Adrenal gland (tissue), 12 donors: ENCODE results near the gene UNC5A. TPM values are rescaled to one million over a fixed set of nuclear protein-coding genes. Genes with fewer than 3 reads are reported as not detected.

ENCODE experiments used
- DNase-seq, 7 donors: peaks; one replicate each; pipeline ENCODE4 v3.0.0-alpha.2; 2019 to 2020
- H3K27ac ChIP-seq, 5 donors: fragments of 200-600 bp; sonication (generic) in 4 of 5; 1 replicate in 3 of 5; 2 replicates in 2 of 5; pipeline versions ENCODE4 v1.5.1 to v1.8.0; 2016 to 2020; ENCODE audit warnings: mild to moderate bottlenecking in 1 of 5
- H3K27me3 ChIP-seq: fragments of 200-600 bp; 2 replicates; pipeline ENCODE4 v1.8.0; 2021
- H3K36me3 ChIP-seq, 2 donors: fragments of 200-600 bp; replicated peaks in 1 of 2; 1 replicate in 1 of 2; 2 replicates in 1 of 2; pipeline versions ENCODE4 v1.5.1 to v1.8.0; 2018 to 2022
- H3K4me1 ChIP-seq, 2 donors: fragments of 200-600 bp; replicated peaks in 1 of 2; 1 replicate in 1 of 2; 2 replicates in 1 of 2; pipeline versions ENCODE4 v1.5.1 to v1.8.0; 2018 to 2021
- H3K4me3 ChIP-seq, 4 donors: fragments of 200-600 bp; sonication (generic) in 3 of 4; one replicate each; pipeline ENCODE4 v1.5.1; 2016 to 2018
- H3K9me3 ChIP-seq, 3 donors: fragments of 200-600 bp; sonication (generic) in 1 of 3; replicated peaks in 1 of 3; 1 replicate in 2 of 3; 2 replicates in 1 of 3; pipeline versions ENCODE4 v1.5.1 to v1.8.0; 2016 to 2021
- CTCF ChIP-seq, 6 experiments: fragments of 450-650 bp in 4 of 6; fragments of 200-600 bp in 2 of 6; sonication (generic) in 1 of 6; IDR thresholded peaks; 1 replicate in 5 of 6; 2 replicates in 1 of 6; pipeline versions ENCODE4 v1.5.1 to v1.8.0; 2016 to 2021; ENCODE audit warnings: antibody characterized with exemption in 6 of 6, mild to moderate bottlenecking in 2 of 6, moderate library complexity in 1 of 6
- POLR2A ChIP-seq, 2 donors: fragments of 450-650 bp; IDR thresholded peaks; one replicate each; pipeline ENCODE4 v1.6.1; 2017; ENCODE audit warnings: antibody characterized with exemption in 2 of 2, mild to moderate bottlenecking in 2 of 2, moderate library complexity in 1 of 2
- WGBS, 4 donors: extraction: QIAGEN DNeasy Blood & Tissue Kit in 2 of 4; methylation state at CpG; one replicate each; pipeline versions ENCODE4 v1.1.5 to v1.1.7; 2013 to 2017; 5-methylcytosine and 5-hydroxymethylcytosine counted together
- intact Hi-C, 2 donors: fragments of 100-400 bp; cut with DNase I; formaldehyde crosslinking; loops; one replicate each; pipeline versions ENCODE4 v1.14.1 to v1.15.0; 2022 to 2023
- polyA plus RNA-seq, 3 donors: library from polyadenylated mRNA; stranded (reverse); fragments of 200-250 nt in 2 of 3; fragments of 350-450 nt in 1 of 3; fragmentation: Illumina TruSeq in 1 of 3; extraction: RNeasy Lipid Tissue Mini Kit (QIAGEN cat#74804) in 1 of 3; gene quantifications; one replicate each; pipeline ENCODE4 v1.2.3, GENCODE V29; 2013 to 2014
- total RNA-seq, 9 donors: library from RNA; depleted of rRNA in 4 of 9; stranded (reverse); fragments of >200 nt in 4 of 9; fragments of 120-200 nt in 1 of 9; fragmentation: NEBNext Ultra II Directional in 1 of 9; extraction: Animal tissue kit (Norgen Biotek cat#: 25700) in 1 of 9; gene quantifications; one replicate each; pipeline versions ENCODE4 v1.1.0 to v1.2.4, GENCODE V29; 2013 to 2023
- donor health status: healthy with polysubstance abuse.
- donor health status: Bipolar disorder and iron deficiency.
- donor health status: DM: yes; HTN: yes; CAD: no.
- donor health status: DM: no; HTN: no; CAD: no.
- donor health status: DM: no; HTN: no; CAD: no.
- donor health status: DM: yes; HTN: yes; CAD: no.

Gene UNC5A
- total and polyA plus RNA-seq, 12 donors, result 0.06 to 19.7 (median 3.5) TPM; not detected in 2

DNA sequence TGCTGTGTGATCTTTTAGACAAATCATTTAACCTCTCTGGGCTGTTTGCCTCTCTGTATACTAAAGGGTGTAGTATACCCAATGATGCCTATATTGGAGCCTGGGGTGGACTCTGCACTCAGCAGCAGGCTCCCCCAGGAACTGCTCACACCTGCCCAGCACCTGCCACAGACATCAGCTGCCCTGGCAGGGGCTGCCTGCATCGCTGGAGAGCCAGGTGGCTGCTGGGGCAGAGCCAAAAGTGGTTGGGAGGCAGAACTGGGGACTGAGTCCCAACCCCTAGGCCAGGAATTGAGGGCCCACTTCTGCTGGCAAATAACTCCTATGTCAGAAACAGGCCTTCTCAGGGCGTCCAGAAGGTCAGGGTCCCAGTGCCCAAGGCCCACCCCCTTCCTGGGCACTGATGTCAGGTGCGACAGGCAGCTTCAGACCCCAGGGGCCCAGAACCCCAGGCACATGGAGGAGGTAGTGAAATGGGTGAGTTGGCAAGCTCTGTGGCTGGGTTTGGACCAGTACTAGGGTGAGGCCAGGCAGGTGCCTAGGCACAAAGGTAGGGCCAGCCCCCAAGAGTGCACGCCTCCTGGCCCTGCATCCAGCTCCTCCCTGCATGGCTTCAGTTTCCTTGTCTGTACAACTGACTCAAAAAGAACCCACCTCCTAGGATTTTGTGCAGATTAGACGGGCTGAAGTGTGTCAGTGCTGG lies 5.8 kb downstream of the UNC5A start:
- Histone ChIP-seq H3K27me3 (peaks cover 57% of the 10 kb centered on the region), H3K4me1 (peaks cover 7% of the 10 kb centered on the region in 2 donors), H3K9me3 (no peaks in the 10 kb centered on the region), H3K4me3 (no peak overlapping the region), H3K27ac (peak overlapping the region in 1 of 5 donors; percentile 59), H3K36me3 (no peaks in the 10 kb centered on the region)
- DNase-seq, result no peak
- no peak for TF ChIP-seq POLR2A (IDR thresholded peaks at IDR 0.05)
- no peak for TF ChIP-seq CTCF (IDR thresholded peaks at IDR 0.05)
- 74 to 92% (median 78%) methylated on average over 3 to 5 of the region's 5 CpGs for WGBS, 4 donors
- intact Hi-C loops, result no loop called here

DNA sequence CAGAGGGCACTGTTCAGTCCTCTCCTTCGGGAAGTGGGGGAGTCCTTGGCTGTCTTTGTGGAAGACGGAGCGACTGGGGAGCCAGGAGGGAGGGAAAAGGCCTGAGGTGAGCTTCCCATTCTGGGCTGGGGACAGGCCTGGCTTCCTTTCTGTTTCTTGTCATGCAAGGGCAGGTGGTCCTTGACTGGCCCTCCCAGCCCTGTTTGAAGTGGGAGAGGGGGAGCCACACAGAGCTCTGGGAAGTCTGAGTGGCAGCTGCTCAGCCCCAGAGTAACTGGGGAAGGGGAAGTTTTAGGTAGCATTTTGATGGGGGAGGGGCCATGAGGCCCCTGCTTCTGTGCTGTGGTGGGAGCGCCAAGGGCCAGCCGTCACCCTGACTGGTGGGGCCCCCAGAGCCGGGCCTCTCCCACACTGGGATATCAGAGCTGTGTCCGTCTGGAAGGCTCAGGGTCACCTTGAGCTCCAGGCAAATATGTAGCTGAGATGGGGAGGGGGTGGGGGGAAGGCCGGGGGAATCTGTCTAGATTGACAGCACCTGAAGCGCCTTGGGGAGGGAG lies 6.5 kb downstream of the UNC5A start:
- no peak for TF ChIP-seq POLR2A (IDR thresholded peaks at IDR 0.05)
- peak overlapping the region in 1 of 5 donors; percentile 59 for H3K27ac ChIP-seq
- peaks cover 7% of the 10 kb centered on the region in 2 donors for H3K4me1 ChIP-seq
- no peaks in the 10 kb centered on the region for H3K36me3 ChIP-seq
- H3K4me3 ChIP-seq, result no peak overlapping the region
- intact Hi-C loops, result no loop called here
- WGBS, 4 donors, result 34 to 62% (median 47%) methylated on average over 5 to 9 of the region's 9 CpGs
- no peak for DNase-seq
- peaks cover 52% of the 10 kb centered on the region for H3K27me3 ChIP-seq
- no peaks in the 10 kb centered on the region for H3K9me3 ChIP-seq

DNA sequence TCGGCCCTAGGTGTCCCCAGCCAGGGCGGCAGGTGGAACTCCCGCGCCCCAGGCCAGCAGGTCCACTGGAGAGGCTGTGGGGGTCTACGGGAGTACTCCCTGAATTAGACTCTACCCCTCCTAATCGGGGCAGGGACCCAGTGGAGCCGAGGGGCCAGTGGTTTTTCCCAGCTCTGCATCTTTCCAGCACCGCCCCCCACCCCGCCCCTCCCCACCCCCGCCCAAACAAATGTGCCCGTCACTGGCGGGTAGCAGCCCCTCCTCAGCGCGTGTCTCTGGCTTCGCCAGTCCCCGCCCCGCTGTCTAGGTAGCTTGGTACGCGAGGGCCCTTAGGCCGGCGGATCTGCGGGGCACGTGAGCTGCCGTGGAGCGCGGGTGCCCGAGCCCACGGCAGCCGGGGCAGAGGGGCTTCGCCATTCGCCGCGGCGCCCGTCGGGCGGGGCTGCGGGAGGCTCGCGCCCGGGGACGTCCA lies 7.0 kb downstream of the UNC5A start:
- H3K27ac ChIP-seq, result peak overlapping the region in 1 of 5 donors; percentile 59
- 1 to 13% (median 5%) methylated on average over 2 to 42 of the region's 42 CpGs for WGBS, 4 donors
- intact Hi-C loops, result no loop called here
- H3K4me3 ChIP-seq, result peak overlapping the region in 1 of 4 donors; percentile 48
- no peak for DNase-seq
- H3K27me3 ChIP-seq, result peaks cover 47% of the 10 kb centered on the region
- no peaks in the 10 kb centered on the region for H3K36me3 ChIP-seq
- no peak for TF ChIP-seq CTCF (IDR thresholded peaks at IDR 0.05)
- TF ChIP-seq POLR2A (IDR thresholded peaks at IDR 0.05), result no peak
- no peaks in the 10 kb centered on the region for H3K9me3 ChIP-seq
- peaks cover 7% of the 10 kb centered on the region in 2 donors for H3K4me1 ChIP-seq

- 0 to 11% (median 1%) methylated on average over 1 to 55 of the region's 55 CpGs for WGBS, 4 donors
- TF ChIP-seq POLR2A (IDR thresholded peaks at IDR 0.05) (peak in 1 of 2 donors; percentile 6), CTCF (IDR thresholded peaks at IDR 0.05) (peak in 2 of 6 experiments; percentile 14 to 16)
- Histone ChIP-seq H3K36me3 (no peaks in the 10 kb centered on the region), H3K27me3 (peaks cover 41% of the 10 kb centered on the region), H3K27ac (peak overlapping the region in 1 of 5 donors; percentile 59), H3K4me1 (peaks cover 7% of the 10 kb centered on the region in 2 donors), H3K9me3 (no peaks in the 10 kb centered on the region), H3K4me3 (peak overlapping the region in 2 of 4 donors; percentile 19 to 48)
- intact Hi-C loops, result no loop called here
- DNase-seq, result peak in 1 of 7 donors; percentile 6
Measured at GRCh38 chr5:176817841-176818377, 7.5 kb downstream of the UNC5A start.
